NCI-H2029 (cell line): ENCODE results near the gene RAD21L1.
"Not testable (repeated sequence)": the region's sequence is repeated elsewhere in the genome, so short reads cannot be mapped to it uniquely, and the experiment has no call there.

ENCODE experiments used
- DNase-seq: peaks from one replicate; lab custom pipeline; 2025; lab: John Stamatoyannopoulos, UW

The RAD21L1 gene

GRCh38 chr20:1229541-1229940 is 3.7 kb downstream of the RAD21L1 start:
- DNase-seq: no peak

- no peak for DNase-seq
Observed at GRCh38 chr20:1232286-1233111, 6.7 kb downstream of the RAD21L1 start.

GRCh38 chr20:1240549-1240948 is 14.7 kb downstream of the RAD21L1 start:
- DNase-seq: no peak

GRCh38 chr20:1241456-1241855 is 15.6 kb downstream of the RAD21L1 start:
- no peak for DNase-seq

GRCh38 chr20:1242099-1242498 is 16.3 kb downstream of the RAD21L1 start:
- no peak for DNase-seq

- no peak for DNase-seq
Observed at GRCh38 chr20:1242530-1242929, 16.7 kb downstream of the RAD21L1 start.

GRCh38 chr20:1245578-1245977 is 19.7 kb downstream of the RAD21L1 start:
- DNase-seq: no peak

GRCh38 chr20:1247689-1248088 is 21.8 kb downstream of the RAD21L1 start:
- DNase-seq: no peak

GRCh38 chr20:1250282-1250681 is 24.4 kb downstream of the RAD21L1 start:
- not testable (repeated sequence) for DNase-seq

GRCh38 chr20:1252416-1252815 is 26.6 kb downstream of the RAD21L1 start:
- no peak for DNase-seq

- no peak for DNase-seq
Observed at GRCh38 chr20:1254254-1254653, 28.4 kb downstream of the RAD21L1 start.

- DNase-seq: no peak
Observed at GRCh38 chr20:1255675-1256074, 29.8 kb downstream of the RAD21L1 start.

- no peak for DNase-seq
Observed at GRCh38 chr20:1263853-1264252, 38.0 kb downstream of the RAD21L1 start.

- DNase-seq: no peak
Observed at GRCh38 chr20:1264727-1265126, 38.9 kb downstream of the RAD21L1 start.

GRCh38 chr20:1265226-1265915 is 39.5 kb downstream of the RAD21L1 start:
- DNase-seq: no peak

- DNase-seq: no peak
Observed at GRCh38 chr20:1265916-1266166, 40.0 kb downstream of the RAD21L1 start.

GRCh38 chr20:1266167-1266973 is 40.5 kb downstream of the RAD21L1 start, which contains the start of gene SNPH:
TSS of gene SNPH (plus strand) at chr20:1266294. CDS start at chr20:1296240, 29,946 bp downstream.
- DNase-seq: peak; percentile 22

GRCh38 chr20:1267161-1267560 is 41.3 kb downstream of the RAD21L1 start:
- no peak for DNase-seq

- no peak for DNase-seq
Observed at GRCh38 chr20:1267809-1268374, 42.0 kb downstream of the RAD21L1 start.

GRCh38 chr20:1269235-1269634 is 43.4 kb downstream of the RAD21L1 start:
- no peak for DNase-seq

GRCh38 chr20:1269850-1270249 is 44.0 kb downstream of the RAD21L1 start:
- DNase-seq: no peak

- no peak for DNase-seq
Observed at GRCh38 chr20:1272368-1273100, 46.7 kb downstream of the RAD21L1 start.
